Activated CD4-positive, alpha-beta T cell treated with anti-CD3 and anti-CD28 coated beads, Interleukin-2, amount 10 ng/mL, durations not matched to agents 24 days and 14 days (primary cell): ENCODE results near the gene MAPK8. TPM values are rescaled to one million over a fixed set of nuclear protein-coding genes. Genes with fewer than 3 reads are reported as not detected.
"Not testable (repeated sequence)": the region's sequence is repeated elsewhere in the genome, so short reads cannot be mapped to it uniquely, and the experiment has no call there.

Experiments used
- DNase-seq: peaks from one replicate; pipeline ENCODE4 v3.0.0; 2022
- H3K27ac Mint-ChIP-seq: one replicate; pipeline ENCODE4 v1.8.0; 2022; ENCODE audit warnings: mild to moderate bottlenecking, mixed read lengths
- H3K27me3 Mint-ChIP-seq: one replicate; pipeline ENCODE4 v1.8.0; 2022; ENCODE audit warnings: mixed read lengths
- H3K36me3 Mint-ChIP-seq: one replicate; pipeline ENCODE4 v1.8.0; 2022; ENCODE audit warnings: low read depth, mild to moderate bottlenecking, mixed read lengths
- H3K4me1 Mint-ChIP-seq: one replicate; pipeline ENCODE4 v1.8.0; 2021; ENCODE audit warnings: mixed read lengths
- H3K4me3 Mint-ChIP-seq: one replicate; pipeline ENCODE4 v1.8.0; 2022; ENCODE audit warnings: mild to moderate bottlenecking, moderate library complexity, mixed read lengths
- H3K9me3 Mint-ChIP-seq: one replicate; pipeline ENCODE4 v1.8.0; 2021; ENCODE audit warnings: mixed read lengths
- intact Hi-C: fragments of 100-400 bp; cut with micrococcal nuclease; formaldehyde crosslinking; loops from one replicate; pipeline ENCODE4 v1.15.1; 2023
- total RNA-seq: library from RNA; stranded (reverse); gene quantifications from 2 replicates; pipeline ENCODE4 v1.2.3, GENCODE V29; 2022

The MAPK8 gene
- total RNA-seq, 1 donor from 2014 or later = 46.4 TPM

GRCh38 chr10:48414160-48414559 is 107.7 kb downstream of the MAPK8 start:
- Mint-ChIP-seq H3K36me3 (peaks cover 37% of the 10 kb centered on the region), H3K4me1 (peaks cover 3% of the 10 kb centered on the region), H3K4me3 (no peak overlapping the region), H3K9me3 (peaks cover 11% of the 10 kb centered on the region), H3K27me3 (no peaks in the 10 kb centered on the region), H3K27ac (no peak overlapping the region)
- DNase-seq = no peak
- intact Hi-C loops = no loop called here

DNA sequence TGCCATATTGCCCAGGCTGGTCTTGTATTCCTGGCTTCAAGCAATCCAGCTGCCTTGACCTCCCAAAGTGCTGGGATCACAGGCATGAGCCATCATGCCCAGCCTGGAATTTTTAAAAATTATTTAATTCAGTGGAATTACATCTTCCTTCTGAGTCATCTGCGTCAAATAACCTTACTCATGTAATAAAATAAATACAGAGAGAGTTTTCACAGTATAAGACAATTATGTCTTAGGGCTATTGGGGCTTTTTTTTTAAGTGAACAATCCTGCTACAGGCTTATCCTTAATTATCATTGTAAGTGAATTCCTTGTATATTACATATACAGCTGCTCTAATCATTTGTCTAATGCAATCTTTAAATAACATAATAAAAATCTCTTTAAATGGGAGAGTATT is 108.3 kb downstream of the MAPK8 start:
- peaks cover 3% of the 10 kb centered on the region for H3K4me1 Mint-ChIP-seq
- H3K27ac Mint-ChIP-seq = no peak overlapping the region
- H3K9me3 Mint-ChIP-seq = peaks cover 11% of the 10 kb centered on the region
- DNase-seq = no peak
- H3K27me3 Mint-ChIP-seq = no peaks in the 10 kb centered on the region
- H3K4me3 Mint-ChIP-seq = no peak overlapping the region
- peaks cover 37% of the 10 kb centered on the region for H3K36me3 Mint-ChIP-seq
- intact Hi-C loops = no loop called here

DNA sequence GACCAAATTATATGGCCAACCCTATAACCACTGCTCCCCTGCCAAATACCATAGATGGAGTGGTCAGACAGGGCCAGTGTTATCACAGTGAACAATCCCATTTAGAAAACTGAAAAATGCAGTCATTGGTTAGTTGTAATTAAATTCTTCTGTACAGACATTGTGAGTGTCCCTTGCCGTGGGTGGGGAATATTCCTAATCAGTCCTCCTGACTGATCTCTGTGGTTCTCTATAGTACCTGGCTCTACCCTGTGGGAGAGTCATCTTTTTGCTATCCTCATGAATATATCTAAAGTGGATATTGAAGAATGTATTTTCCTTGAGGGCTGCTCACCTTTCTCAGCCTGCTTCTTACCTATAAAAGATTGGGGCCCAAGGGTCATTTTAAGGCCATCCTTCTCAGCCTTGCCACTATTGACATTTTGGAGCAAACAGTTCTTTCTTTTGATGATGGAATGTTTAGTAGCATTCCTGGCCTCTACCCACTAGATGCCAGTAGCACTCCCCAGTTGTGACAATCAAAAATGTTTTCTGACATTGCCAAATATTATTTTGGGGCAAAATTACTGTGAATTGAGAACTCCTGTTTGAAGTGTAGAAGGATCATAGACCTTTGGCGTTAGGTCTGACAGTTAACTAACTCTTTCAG is 110.2 kb downstream of the MAPK8 start:
- Mint-ChIP-seq H3K4me1 (peaks cover 3% of the 10 kb centered on the region), H3K27ac (no peak overlapping the region), H3K27me3 (no peaks in the 10 kb centered on the region), H3K4me3 (no peak overlapping the region), H3K9me3 (peaks cover 11% of the 10 kb centered on the region), H3K36me3 (peaks cover 22% of the 10 kb centered on the region)
- intact Hi-C loops = no loop called here
- no peak for DNase-seq

GRCh38 chr10:48417374-48417773 is 110.9 kb downstream of the MAPK8 start:
- intact Hi-C loops = no loop called here
- H3K27ac Mint-ChIP-seq = no peak overlapping the region
- peaks cover 3% of the 10 kb centered on the region for H3K4me1 Mint-ChIP-seq
- H3K4me3 Mint-ChIP-seq = no peak overlapping the region
- no peak for DNase-seq
- H3K27me3 Mint-ChIP-seq = no peaks in the 10 kb centered on the region
- H3K9me3 Mint-ChIP-seq = peaks cover 6% of the 10 kb centered on the region
- peaks cover 16% of the 10 kb centered on the region for H3K36me3 Mint-ChIP-seq

DNA sequence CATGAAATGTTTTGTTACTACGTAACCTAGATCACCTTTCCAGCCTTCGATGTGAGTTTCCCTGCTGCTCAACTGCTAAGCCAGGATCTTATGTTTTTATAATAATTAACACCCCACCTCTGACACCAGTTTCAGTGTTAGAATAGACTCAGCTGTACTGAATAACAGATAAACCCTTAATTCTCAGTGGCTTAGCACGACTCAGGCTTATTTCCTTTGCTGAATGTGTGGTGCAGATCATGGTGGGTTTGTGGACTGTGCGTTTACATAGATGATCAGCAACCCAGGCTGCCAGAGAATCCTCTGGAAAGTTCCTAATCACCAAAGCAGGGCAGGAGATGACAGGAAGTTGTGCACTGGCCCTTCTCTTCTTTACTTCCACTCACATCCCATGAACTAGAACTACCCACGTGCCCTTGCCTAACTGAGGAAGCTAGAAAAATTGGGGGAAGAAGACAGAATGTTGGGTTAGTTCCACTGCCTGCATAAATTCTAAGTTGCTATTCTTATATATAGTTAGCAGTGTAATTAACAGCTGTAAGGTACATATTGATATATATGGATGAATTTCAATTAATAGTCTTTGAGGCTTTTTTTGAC is 111.8 kb downstream of the MAPK8 start:
- Mint-ChIP-seq H3K27me3 (no peaks in the 10 kb centered on the region), H3K27ac (no peak overlapping the region), H3K4me1 (peaks cover 3% of the 10 kb centered on the region), H3K36me3 (peaks cover 7% of the 10 kb centered on the region), H3K4me3 (no peak overlapping the region), H3K9me3 (no peaks in the 10 kb centered on the region)
- intact Hi-C loops = no loop called here
- DNase-seq = no peak

DNA sequence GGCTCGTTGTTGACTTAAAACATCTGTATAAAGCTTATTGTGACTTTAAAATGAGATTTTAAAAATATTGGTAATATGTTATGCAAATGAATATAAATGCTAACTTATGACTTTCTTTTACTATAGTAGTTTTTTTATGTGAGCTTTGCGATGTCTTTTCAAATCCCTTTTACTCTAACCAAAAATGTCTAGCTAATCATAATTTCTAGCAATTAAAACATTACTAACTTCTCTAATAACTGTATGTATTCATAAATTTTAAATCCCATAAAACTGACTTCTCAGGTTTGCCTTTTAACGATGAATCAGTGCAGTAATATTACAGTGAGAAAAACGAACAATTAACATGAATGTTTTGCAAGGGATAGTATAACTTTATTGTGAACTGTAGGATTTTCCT is 113.2 kb downstream of the MAPK8 start:
- no peak for DNase-seq
- no peaks in the 10 kb centered on the region for H3K27me3 Mint-ChIP-seq
- peaks cover 3% of the 10 kb centered on the region for H3K4me1 Mint-ChIP-seq
- intact Hi-C loops = no loop called here
- H3K27ac Mint-ChIP-seq = no peak overlapping the region
- peaks cover 4% of the 10 kb centered on the region for H3K36me3 Mint-ChIP-seq
- no peak overlapping the region for H3K4me3 Mint-ChIP-seq
- no peaks in the 10 kb centered on the region for H3K9me3 Mint-ChIP-seq

DNA sequence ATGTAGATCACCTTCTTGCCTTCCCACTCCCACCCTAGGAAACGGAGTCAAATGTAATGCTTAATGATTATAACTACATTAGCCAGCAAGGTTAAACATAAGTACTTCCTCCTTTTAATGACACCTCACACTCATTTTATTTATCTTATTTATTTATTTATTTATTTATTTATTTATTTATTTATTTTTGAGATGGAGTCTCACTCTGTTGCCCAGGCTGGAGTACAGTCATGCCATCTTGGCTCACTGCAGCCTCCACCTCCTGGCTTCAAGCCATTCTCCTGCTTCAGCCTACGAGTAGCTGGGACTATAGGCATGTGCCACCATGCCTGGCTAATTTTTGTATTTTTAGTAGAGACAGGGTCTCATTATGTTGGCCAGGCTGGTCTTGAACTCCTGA is 115.4 kb downstream of the MAPK8 start:
- H3K4me1 Mint-ChIP-seq, H3K27ac Mint-ChIP-seq, H3K27me3 Mint-ChIP-seq, H3K36me3 Mint-ChIP-seq, intact Hi-C loops, H3K9me3 Mint-ChIP-seq, DNase-seq, H3K4me3 Mint-ChIP-seq: not testable (repeated sequence)

DNA sequence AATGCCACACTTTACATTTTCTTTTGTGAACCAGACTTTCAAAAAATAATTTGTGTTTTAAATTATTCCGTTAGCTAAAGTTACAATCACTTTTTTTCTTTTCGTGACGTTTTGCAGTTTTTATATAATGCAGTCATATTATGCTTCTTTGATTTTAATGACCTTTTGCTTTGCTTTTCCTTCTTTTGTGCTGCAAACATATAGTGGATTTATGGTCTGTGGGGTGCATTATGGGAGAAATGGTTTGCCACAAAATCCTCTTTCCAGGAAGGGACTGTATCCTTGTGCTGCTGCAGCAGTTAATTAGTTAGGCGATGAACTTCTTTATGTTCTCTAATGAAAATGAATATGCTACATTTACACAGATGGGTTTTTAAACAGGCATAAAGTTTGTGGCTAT is 117.4 kb downstream of the MAPK8 start:
- Mint-ChIP-seq H3K4me1 (no peaks in the 10 kb centered on the region), H3K36me3 (no peaks in the 10 kb centered on the region), H3K4me3 (no peak overlapping the region), H3K27ac (no peak overlapping the region), H3K27me3 (no peaks in the 10 kb centered on the region), H3K9me3 (no peaks in the 10 kb centered on the region)
- DNase-seq = no peak
- intact Hi-C loops = no loop called here

DNA sequence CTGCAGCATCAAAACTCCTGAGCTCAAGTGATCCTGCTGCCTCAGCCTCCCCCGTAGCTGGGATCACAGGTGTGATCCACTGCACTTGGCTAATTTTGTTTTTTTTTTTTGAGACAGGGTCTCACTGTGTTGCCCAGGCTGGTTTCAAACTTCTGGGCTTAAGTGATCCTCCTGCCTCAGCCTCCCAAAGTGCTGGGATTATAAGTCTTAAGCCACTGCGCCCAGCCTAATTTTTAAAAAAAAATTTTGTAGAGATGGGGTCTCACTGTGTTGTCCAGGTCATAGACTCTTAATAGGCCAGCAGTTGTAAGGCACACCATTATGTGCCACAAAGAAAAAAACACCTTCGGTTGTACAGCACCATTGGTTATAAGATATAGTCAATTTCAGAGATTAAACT is 122.4 kb downstream of the MAPK8 start:
- H3K27me3 Mint-ChIP-seq = no peaks in the 10 kb centered on the region
- no peak for DNase-seq
- no peaks in the 10 kb centered on the region for H3K4me1 Mint-ChIP-seq
- peaks cover 1% of the 10 kb centered on the region for H3K36me3 Mint-ChIP-seq
- intact Hi-C loops = no loop called here
- no peaks in the 10 kb centered on the region for H3K9me3 Mint-ChIP-seq
- H3K4me3 Mint-ChIP-seq = no peak overlapping the region
- H3K27ac Mint-ChIP-seq = no peak overlapping the region

- peaks cover 1% of the 10 kb centered on the region for H3K36me3 Mint-ChIP-seq
- H3K27ac Mint-ChIP-seq = no peak overlapping the region
- H3K4me3 Mint-ChIP-seq = no peak overlapping the region
- intact Hi-C loops = no loop called here
- H3K27me3 Mint-ChIP-seq = no peaks in the 10 kb centered on the region
- H3K4me1 Mint-ChIP-seq = no peaks in the 10 kb centered on the region
- no peak for DNase-seq
- no peaks in the 10 kb centered on the region for H3K9me3 Mint-ChIP-seq
These were observed 122.8 kb downstream of the MAPK8 start for GRCh38 chr10:48429309-48429708.

DNA sequence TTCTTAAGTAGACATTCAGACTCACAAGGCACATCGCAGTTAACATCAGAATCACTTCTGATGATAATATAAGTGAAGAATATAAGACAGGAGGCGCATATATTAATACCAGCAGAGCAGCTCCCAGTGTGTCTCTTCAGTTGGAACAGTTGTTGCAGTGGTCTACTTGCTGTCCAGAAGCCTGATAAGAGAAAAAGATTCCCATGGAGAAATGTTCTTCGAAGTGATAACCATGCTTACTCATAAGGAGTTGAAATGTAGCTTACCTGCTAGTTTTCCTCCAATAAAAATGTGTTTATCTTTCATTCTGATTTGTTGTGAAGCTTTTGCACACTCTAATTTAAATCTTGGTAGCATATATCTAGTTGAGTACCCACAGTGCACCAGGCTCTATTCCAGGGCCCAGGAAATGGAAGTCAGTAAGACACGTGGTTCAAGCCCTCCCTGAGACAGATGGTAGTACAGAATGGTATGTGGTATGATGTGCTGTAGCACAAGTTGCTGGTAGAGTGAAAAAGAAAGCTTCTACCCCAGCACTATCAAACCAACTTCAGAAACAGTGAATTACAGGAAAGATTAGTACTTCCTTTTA is 124.0 kb downstream of the MAPK8 start:
- Mint-ChIP-seq H3K27me3 (no peaks in the 10 kb centered on the region), H3K27ac (no peak overlapping the region), H3K4me3 (no peak overlapping the region), H3K9me3 (no peaks in the 10 kb centered on the region), H3K4me1 (no peaks in the 10 kb centered on the region), H3K36me3 (peaks cover 1% of the 10 kb centered on the region)
- DNase-seq = no peak
- intact Hi-C loops = no loop called here

- intact Hi-C loops = no loop called here
- no peak overlapping the region for H3K27ac Mint-ChIP-seq
- no peaks in the 10 kb centered on the region for H3K27me3 Mint-ChIP-seq
- no peaks in the 10 kb centered on the region for H3K9me3 Mint-ChIP-seq
- H3K4me1 Mint-ChIP-seq = no peaks in the 10 kb centered on the region
- no peak for DNase-seq
- peaks cover 1% of the 10 kb centered on the region for H3K36me3 Mint-ChIP-seq
- no peak overlapping the region for H3K4me3 Mint-ChIP-seq
These were observed 125.4 kb downstream of the MAPK8 start for GRCh38 chr10:48431871-48432270.

- intact Hi-C loops = no loop called here
- no peaks in the 10 kb centered on the region for H3K27me3 Mint-ChIP-seq
- no peaks in the 10 kb centered on the region for H3K36me3 Mint-ChIP-seq
These were observed 131.1 kb downstream of the MAPK8 start for GRCh38 chr10:48437546-48437945.

GRCh38 chr10:48439031-48439430 is 132.6 kb downstream of the MAPK8 start:
- Mint-ChIP-seq H3K36me3 (no peaks in the 10 kb centered on the region), H3K27me3 (no peaks in the 10 kb centered on the region), H3K9me3 (no peaks in the 10 kb centered on the region), H3K27ac (no peak overlapping the region), H3K4me1 (no peaks in the 10 kb centered on the region), H3K4me3 (no peak overlapping the region)
- intact Hi-C loops = no loop called here
- peak; percentile 38 for DNase-seq

More at GRCh38 chr10:48437546-48437945, 131.1 kb downstream of the MAPK8 start:
- Mint-ChIP-seq H3K9me3 (no peaks in the 10 kb centered on the region), H3K27ac (no peak overlapping the region), H3K4me3 (no peak overlapping the region), H3K4me1 (no peaks in the 10 kb centered on the region)
- DNase-seq = no peak
